Mesendoderm (in vitro differentiated cells): ENCODE results near the gene ZP4.

Experiments used
- DNase-seq: peaks from one replicate; pipeline ENCODE4 v3.0.0; 2013
- H2AK5ac ChIP-seq: 2 replicates; pipeline ENCODE4 v1.6.1; 2013; ENCODE audit warnings: low read length, inconsistent platforms
- H2BK120ac ChIP-seq: 2 replicates; pipeline ENCODE4 v1.6.1; 2013; ENCODE audit warnings: low read depth, mild to moderate bottlenecking, low read length, moderate library complexity, mixed read lengths
- H2BK15ac ChIP-seq: replicated peaks from 2 replicates; pipeline ENCODE4 v1.6.1; 2013; ENCODE audit warnings: low read depth, mild to moderate bottlenecking, moderate library complexity
- H2BK5ac ChIP-seq: 2 replicates; pipeline ENCODE4 v1.6.1; 2013; ENCODE audit warnings: low read length, inconsistent platforms
- H3K18ac ChIP-seq: 2 replicates; pipeline ENCODE4 v1.6.1; 2013; ENCODE audit warnings: mild to moderate bottlenecking, low read length, mixed read lengths
- H3K23ac ChIP-seq: one replicate; pipeline ENCODE4 v1.6.1; 2013; ENCODE audit warnings: low read length
- H3K27ac ChIP-seq: 2 replicates; pipeline ENCODE4 v1.5.1; 2013; ENCODE audit warnings: low read depth, mild to moderate bottlenecking, inconsistent platforms, low read length, moderate library complexity
- H3K27me3 ChIP-seq: 2 replicates; pipeline ENCODE4 v1.6.1; 2013; ENCODE audit warnings: low read length, control low read depth, mild to moderate bottlenecking, inconsistent platforms; ENCODE audit not compliant: insufficient read depth, poor library complexity
- H3K36me3 ChIP-seq: 2 replicates; pipeline ENCODE4 v1.6.1; 2013; ENCODE audit warnings: low read length, inconsistent platforms; ENCODE audit not compliant: control insufficient read depth, insufficient read depth
- H3K4ac ChIP-seq: one replicate; pipeline ENCODE4 v1.6.1; 2013; ENCODE audit warnings: low read depth, mild to moderate bottlenecking, low read length, moderate library complexity
- H3K4me1 ChIP-seq: 2 replicates; pipeline ENCODE4 v1.6.1; 2013; ENCODE audit warnings: low read depth, low read length, inconsistent platforms; ENCODE audit not compliant: control insufficient read depth
- H3K4me2 ChIP-seq: 2 replicates; pipeline ENCODE4 v1.6.1; 2013; ENCODE audit warnings: low read length
- H3K4me3 ChIP-seq: 2 replicates; pipeline ENCODE4 v1.5.1; 2013; ENCODE audit warnings: mild to moderate bottlenecking, low read length
- H3K56ac ChIP-seq: one replicate; pipeline ENCODE4 v1.6.1; 2013; ENCODE audit warnings: low read length
- H3K79me1 ChIP-seq: 2 replicates; pipeline ENCODE4 v1.6.1; 2013; ENCODE audit warnings: low read length, inconsistent platforms
- H3K79me2 ChIP-seq: 2 replicates; pipeline ENCODE4 v1.6.1; 2013; ENCODE audit warnings: mild to moderate bottlenecking, low read length; ENCODE audit not compliant: control insufficient read depth, insufficient read depth
- H3K9ac ChIP-seq: 2 replicates; pipeline ENCODE4 v1.6.1; 2013; ENCODE audit warnings: low read length, inconsistent platforms
- H4K5ac ChIP-seq: one replicate; pipeline ENCODE4 v1.6.1; 2013; ENCODE audit warnings: low read length
- H4K8ac ChIP-seq: one replicate; pipeline ENCODE4 v1.6.1; 2013; ENCODE audit warnings: low read depth, mild to moderate bottlenecking, control low read depth, low read length, moderate library complexity
- WGBS: extraction: QIAGEN DNeasy Blood & Tissue Kit; methylation state at CpG from one replicate; pipeline ENCODE4 v1.1.7; 2013; ENCODE audit warnings: low lambda C conversion rate, missing lambda C conversion rate; ENCODE audit not compliant: insufficient coverage; ENCODE audit errors: extremely low coverage; 5-methylcytosine and 5-hydroxymethylcytosine counted together

ZP4 gene

DNA sequence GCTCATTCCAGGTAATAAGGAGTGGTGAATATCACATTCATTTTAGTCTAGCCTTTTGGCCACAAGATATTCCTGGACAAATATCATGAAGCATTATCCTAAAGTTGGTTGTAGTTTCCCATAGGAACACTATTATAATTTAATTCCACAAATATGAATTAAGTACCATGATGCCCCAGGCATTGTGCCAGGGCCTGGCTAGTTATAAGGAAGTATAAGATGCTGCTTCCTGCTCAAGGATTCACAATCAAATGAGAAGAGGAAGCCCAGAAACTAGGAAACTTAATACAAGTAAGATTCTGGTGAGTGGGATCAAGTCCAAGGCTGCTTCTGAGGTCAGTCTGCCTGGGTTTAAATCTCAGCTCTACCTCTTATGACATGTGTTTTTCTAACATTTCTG lies 30.6 kb upstream of the ZP4 start:
- H3K79me2 ChIP-seq, result no peaks in the 10 kb centered on the region
- H3K27ac ChIP-seq, result no peak overlapping the region
- H2BK120ac ChIP-seq, result no peak overlapping the region
- no peak overlapping the region for H3K4ac ChIP-seq
- H2BK15ac ChIP-seq, result no peak overlapping the region
- peaks cover 1% of the 10 kb centered on the region for H3K36me3 ChIP-seq
- H3K4me1 ChIP-seq, result no peaks in the 10 kb centered on the region
- no peak for DNase-seq
- no peak overlapping the region for H3K9ac ChIP-seq
- H3K56ac ChIP-seq, result no peak overlapping the region
- H4K5ac ChIP-seq, result no peak overlapping the region
- H4K8ac ChIP-seq, result no peak overlapping the region
- H3K4me2 ChIP-seq, result no peak overlapping the region
- H3K79me1 ChIP-seq, result no peaks in the 10 kb centered on the region
- no peak overlapping the region for H2BK5ac ChIP-seq
- no peak overlapping the region for H3K18ac ChIP-seq
- no peaks in the 10 kb centered on the region for H3K27me3 ChIP-seq
- H2AK5ac ChIP-seq, result no peak overlapping the region
- no peak overlapping the region for H3K23ac ChIP-seq
- no peak overlapping the region for H3K4me3 ChIP-seq

DNA sequence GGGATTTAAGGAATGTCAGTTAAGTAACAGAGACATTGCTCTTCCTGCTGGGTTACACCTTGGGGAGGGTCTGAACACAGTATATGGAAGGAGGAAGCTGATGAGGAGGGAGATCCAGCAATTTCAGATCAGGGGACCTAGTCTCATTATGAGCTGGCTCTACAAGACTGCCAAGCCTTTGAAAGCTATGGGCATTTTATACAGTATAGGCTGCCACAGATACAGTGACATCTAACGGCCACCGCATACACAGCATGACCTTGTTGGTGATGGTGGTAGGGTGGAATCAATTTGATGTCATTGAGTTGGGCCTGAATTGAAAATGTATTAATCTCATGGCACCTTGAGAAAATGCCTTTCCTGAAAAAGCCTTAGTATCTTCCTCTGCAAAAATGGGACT lies 22.6 kb upstream of the ZP4 start:
- WGBS, result no CpG with 5 or more reads among the region's 2 CpGs
- H3K56ac ChIP-seq, result no peak overlapping the region
- no peak overlapping the region for H3K4me2 ChIP-seq
- no peaks in the 10 kb centered on the region for H3K4me1 ChIP-seq
- no peak overlapping the region for H4K5ac ChIP-seq
- H2BK120ac ChIP-seq, result no peak overlapping the region
- H3K18ac ChIP-seq, result no peak overlapping the region
- H3K4ac ChIP-seq, result no peak overlapping the region
- no peaks in the 10 kb centered on the region for H3K27me3 ChIP-seq
- H2AK5ac ChIP-seq, result no peak overlapping the region
- H2BK5ac ChIP-seq, result no peak overlapping the region
- H3K79me1 ChIP-seq, result no peaks in the 10 kb centered on the region
- H3K4me3 ChIP-seq, result no peak overlapping the region
- H3K79me2 ChIP-seq, result no peaks in the 10 kb centered on the region
- no peak overlapping the region for H3K27ac ChIP-seq
- H4K8ac ChIP-seq, result no peak overlapping the region
- no peak overlapping the region for H2BK15ac ChIP-seq
- no peaks in the 10 kb centered on the region for H3K36me3 ChIP-seq
- no peak for DNase-seq
- H3K9ac ChIP-seq, result no peak overlapping the region
- H3K23ac ChIP-seq, result no peak overlapping the region

DNA sequence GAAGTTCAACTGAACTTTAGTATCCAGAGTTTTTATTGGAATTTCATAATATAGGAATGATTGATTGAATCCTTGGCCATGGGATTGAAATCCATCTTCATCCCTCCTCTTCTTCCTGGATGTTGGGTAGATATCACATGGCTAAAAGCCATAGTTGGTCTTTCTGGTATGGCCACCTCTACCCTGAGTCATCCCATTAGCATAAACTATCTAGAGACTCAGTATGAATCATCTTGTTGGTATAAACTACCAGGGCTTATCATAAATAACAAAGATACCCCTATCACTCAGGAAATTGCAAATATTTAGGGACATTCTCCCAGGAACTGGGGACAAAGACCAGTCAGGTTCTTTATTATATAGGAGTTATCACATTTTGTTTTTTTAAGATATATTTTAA lies 21.2 kb upstream of the ZP4 start:
- no peaks in the 10 kb centered on the region for H3K36me3 ChIP-seq
- no peaks in the 10 kb centered on the region for H3K79me2 ChIP-seq
- H4K8ac ChIP-seq, result no peak overlapping the region

DNA sequence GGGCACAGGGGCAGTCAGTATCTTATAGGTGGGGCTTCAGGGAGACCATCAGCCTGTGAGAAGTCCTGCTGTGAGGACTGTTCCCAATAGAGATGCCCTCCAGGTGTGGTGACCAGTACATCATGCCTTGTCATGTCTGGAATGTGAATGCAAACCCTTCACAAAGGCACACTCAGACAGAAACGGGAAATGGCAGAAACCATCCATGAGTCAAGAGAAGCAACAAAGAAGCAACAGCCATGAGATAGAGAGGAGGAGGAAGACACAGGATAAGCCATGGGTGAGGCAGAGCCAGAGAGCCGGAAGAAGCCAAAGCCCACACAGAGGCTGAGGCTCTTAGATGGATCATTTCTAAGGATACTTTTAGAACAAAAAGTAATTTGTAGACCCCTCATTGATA lies 20.1 kb upstream of the ZP4 start:
- no peaks in the 10 kb centered on the region for H3K36me3 ChIP-seq
- no peak overlapping the region for H4K5ac ChIP-seq
- no peak overlapping the region for H3K18ac ChIP-seq
- H3K79me2 ChIP-seq, result no peaks in the 10 kb centered on the region
- H3K9ac ChIP-seq, result no peak overlapping the region
- H3K56ac ChIP-seq, result no peak overlapping the region
- H3K4me1 ChIP-seq, result no peaks in the 10 kb centered on the region
- no peak overlapping the region for H2BK5ac ChIP-seq
- WGBS, result no CpG with 5 or more reads among the region's 2 CpGs
- no peak overlapping the region for H2BK120ac ChIP-seq
- H2BK15ac ChIP-seq, result no peak overlapping the region
- H2AK5ac ChIP-seq, result no peak overlapping the region
- H3K4ac ChIP-seq, result no peak overlapping the region
- no peaks in the 10 kb centered on the region for H3K27me3 ChIP-seq
- no peaks in the 10 kb centered on the region for H3K79me1 ChIP-seq
- no peak overlapping the region for H3K4me2 ChIP-seq
- H4K8ac ChIP-seq, result no peak overlapping the region
- no peak overlapping the region for H3K23ac ChIP-seq
- no peak for DNase-seq
- no peak overlapping the region for H3K27ac ChIP-seq
- H3K4me3 ChIP-seq, result no peak overlapping the region

More for the DNA sequence above, 21.2 kb upstream of the ZP4 start:
- Histone ChIP-seq H3K4me2 (no peak overlapping the region), H3K4ac (no peak overlapping the region), H4K5ac (no peak overlapping the region), H3K4me1 (no peaks in the 10 kb centered on the region), H3K4me3 (no peak overlapping the region), H3K18ac (no peak overlapping the region), H2BK120ac (no peak overlapping the region), H2AK5ac (no peak overlapping the region), H3K56ac (no peak overlapping the region), H3K79me1 (no peaks in the 10 kb centered on the region), H2BK5ac (no peak overlapping the region), H3K27ac (no peak overlapping the region), H3K23ac (no peak overlapping the region), H3K9ac (no peak overlapping the region), H2BK15ac (no peak overlapping the region), H3K27me3 (no peaks in the 10 kb centered on the region)
- DNase-seq, result no peak

DNA sequence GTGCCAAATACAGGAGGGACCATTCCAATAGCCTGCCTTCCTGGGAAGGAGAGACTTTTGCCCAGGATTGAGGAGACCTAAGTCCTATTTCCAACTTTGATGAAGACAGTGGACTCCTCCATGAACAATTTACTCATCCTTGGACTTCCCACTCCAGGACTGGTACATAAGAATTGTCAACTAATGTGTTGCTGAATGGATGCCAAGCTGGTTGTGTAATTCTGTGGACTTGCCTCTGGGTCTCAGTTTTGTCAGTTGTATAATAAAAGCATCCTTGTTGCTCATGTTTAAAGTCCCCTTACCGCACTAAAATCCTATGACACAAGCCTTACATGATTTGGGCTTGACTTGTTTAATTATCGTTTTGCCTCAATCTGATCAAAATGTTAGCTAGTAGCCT lies 13.2 kb upstream of the ZP4 start:
- WGBS, result no CpG with 5 or more reads among the region's 2 CpGs
- no peak overlapping the region for H3K9ac ChIP-seq

DNA sequence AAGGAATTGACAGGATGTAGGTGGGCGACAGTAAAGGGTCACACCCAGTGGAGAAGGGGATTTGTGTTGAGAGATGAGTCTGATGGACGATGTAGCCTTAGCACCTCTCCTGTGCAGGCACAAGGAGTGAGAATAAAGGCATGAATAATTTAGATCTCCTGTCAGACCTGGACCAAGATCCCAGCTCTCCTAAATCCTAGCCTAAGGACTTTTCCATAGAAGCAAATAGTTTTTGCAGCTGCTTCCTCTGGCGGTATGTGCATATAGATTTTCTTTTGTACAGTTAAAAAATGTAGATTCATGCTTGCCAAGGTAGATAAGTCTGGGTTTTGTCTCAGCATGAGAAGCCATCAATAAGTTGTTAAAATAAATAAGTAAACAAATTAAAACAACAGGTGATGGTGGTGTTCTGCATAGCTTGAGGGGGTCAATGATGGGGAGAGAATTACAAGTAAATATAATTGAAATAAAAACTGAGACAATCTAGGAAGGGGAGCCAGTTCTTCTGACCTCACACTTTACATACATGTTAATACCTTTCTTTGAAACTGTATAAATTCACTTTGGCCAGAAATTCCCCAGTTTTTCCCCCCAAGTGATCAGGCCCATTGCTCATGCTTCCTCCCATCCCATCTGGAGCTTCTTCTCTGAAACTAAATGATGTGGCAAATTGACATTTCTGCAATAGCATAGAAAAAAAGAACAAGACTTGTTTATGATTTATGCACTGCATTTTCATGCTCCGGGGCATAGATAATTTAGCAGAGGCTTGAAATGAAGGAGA lies 12.4 kb upstream of the ZP4 start:
- H2BK15ac ChIP-seq, result no peak overlapping the region
- H3K9ac ChIP-seq, result no peak overlapping the region
- H3K4ac ChIP-seq, result no peak overlapping the region
- no peaks in the 10 kb centered on the region for H3K79me1 ChIP-seq
- no peak for DNase-seq
- H3K27ac ChIP-seq, result no peak overlapping the region
- no peak overlapping the region for H3K18ac ChIP-seq
- no peak overlapping the region for H3K23ac ChIP-seq
- no peaks in the 10 kb centered on the region for H3K79me2 ChIP-seq
- H3K4me1 ChIP-seq, result peaks cover 3% of the 10 kb centered on the region
- no peaks in the 10 kb centered on the region for H3K27me3 ChIP-seq
- no peak overlapping the region for H3K4me2 ChIP-seq
- no peaks in the 10 kb centered on the region for H3K36me3 ChIP-seq
- no peak overlapping the region for H2BK5ac ChIP-seq
- H4K8ac ChIP-seq, result no peak overlapping the region
- H2BK120ac ChIP-seq, result no peak overlapping the region
- no peak overlapping the region for H3K56ac ChIP-seq
- H4K5ac ChIP-seq, result no peak overlapping the region
- WGBS, result no CpG with 5 or more reads among the region's 4 CpGs
- no peak overlapping the region for H3K4me3 ChIP-seq
- H2AK5ac ChIP-seq, result no peak overlapping the region

More for the DNA sequence above, 13.2 kb upstream of the ZP4 start:
- H3K4me1 ChIP-seq, result peaks cover 3% of the 10 kb centered on the region
- no peak overlapping the region for H3K4ac ChIP-seq
- no peak overlapping the region for H4K5ac ChIP-seq
- no peak overlapping the region for H2BK5ac ChIP-seq
- no peak overlapping the region for H2BK15ac ChIP-seq
- no peaks in the 10 kb centered on the region for H3K79me1 ChIP-seq
- H3K4me2 ChIP-seq, result no peak overlapping the region
- no peak overlapping the region for H3K4me3 ChIP-seq
- no peaks in the 10 kb centered on the region for H3K79me2 ChIP-seq
- H4K8ac ChIP-seq, result no peak overlapping the region
- H3K36me3 ChIP-seq, result no peaks in the 10 kb centered on the region
- no peak overlapping the region for H3K18ac ChIP-seq
- H3K23ac ChIP-seq, result no peak overlapping the region
- H3K27me3 ChIP-seq, result no peaks in the 10 kb centered on the region
- H2BK120ac ChIP-seq, result no peak overlapping the region
- H3K27ac ChIP-seq, result no peak overlapping the region
- no peak for DNase-seq
- H3K56ac ChIP-seq, result no peak overlapping the region
- H2AK5ac ChIP-seq, result no peak overlapping the region
